M059J (cell line): Measurements from ENCODE around the gene TIMM23. TPM values are rescaled to one million over a fixed set of nuclear protein-coding genes. Genes with fewer than 3 reads are reported as not detected.

Experiments used
- DNase-seq: peaks from one replicate; pipeline ENCODE4 v3.0.0-alpha.2; 2012; ENCODE audit warnings: low read depth
- total RNA-seq: library from RNA; depleted of rRNA; stranded (reverse); fragments of >200 nt; shearing (Covaris generic); gene quantifications from 2 replicates; pipeline ENCODE4 v1.2.3, GENCODE V29; 2014; rRNA removed

TIMM23 gene
- total RNA-seq, 1 experiment from 2014 or later: 145 TPM

DNA sequence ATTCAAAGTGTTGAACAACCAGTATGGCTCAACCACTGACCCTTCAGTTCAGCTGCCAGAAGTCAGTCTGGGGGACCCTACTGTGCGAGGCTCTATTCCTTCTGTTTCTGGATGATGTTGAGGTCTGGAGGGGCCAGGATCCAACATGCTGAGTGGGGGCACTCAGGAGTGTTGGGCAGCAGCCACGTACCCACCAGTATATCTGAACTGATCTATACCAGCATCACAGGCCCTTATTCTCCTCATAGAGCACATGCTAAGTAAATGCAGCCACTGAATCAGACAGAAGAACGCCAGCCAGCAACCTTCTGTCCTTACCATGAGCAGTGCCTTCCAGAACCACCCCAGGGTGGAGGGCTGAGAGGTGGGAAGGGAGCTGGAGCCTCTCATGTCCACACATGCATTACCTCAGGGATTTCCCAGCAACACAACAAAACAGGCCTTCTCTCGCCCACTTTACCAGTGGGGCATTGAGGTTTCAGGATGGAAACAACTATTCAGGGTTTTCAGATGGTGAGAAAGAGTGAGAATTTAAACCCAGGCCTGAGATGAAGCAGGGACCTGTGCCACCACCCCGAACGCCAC is 80.6 kb downstream of the TIMM23 start:
- DNase-seq: no peak

Other genes starting within 250 kb of the TIMM23 start
- gene WASHC2C, start 245.2 kb upstream of the TIMM23 start, total RNA-seq: 6.6 and 11.8 TPM in 2 replicates
- gene AGAP4, start 125.0 kb upstream of the TIMM23 start, total RNA-seq: 0.94 and 3.8 TPM in 2 replicates
- gene NCOA4, start 58.1 kb downstream of the TIMM23 start, total RNA-seq: 147 and 160 TPM in 2 replicates
- gene MSMB, start 73.8 kb downstream of the TIMM23 start, total RNA-seq: not detected in 2 replicates